ENCODE measurements around the gene PCDHB8.
"Not testable (repeated sequence)": the region's sequence is repeated elsewhere in the genome, so short reads cannot be mapped to it uniquely, and the experiment has no call there.

PCDHB8 gene

DNA sequence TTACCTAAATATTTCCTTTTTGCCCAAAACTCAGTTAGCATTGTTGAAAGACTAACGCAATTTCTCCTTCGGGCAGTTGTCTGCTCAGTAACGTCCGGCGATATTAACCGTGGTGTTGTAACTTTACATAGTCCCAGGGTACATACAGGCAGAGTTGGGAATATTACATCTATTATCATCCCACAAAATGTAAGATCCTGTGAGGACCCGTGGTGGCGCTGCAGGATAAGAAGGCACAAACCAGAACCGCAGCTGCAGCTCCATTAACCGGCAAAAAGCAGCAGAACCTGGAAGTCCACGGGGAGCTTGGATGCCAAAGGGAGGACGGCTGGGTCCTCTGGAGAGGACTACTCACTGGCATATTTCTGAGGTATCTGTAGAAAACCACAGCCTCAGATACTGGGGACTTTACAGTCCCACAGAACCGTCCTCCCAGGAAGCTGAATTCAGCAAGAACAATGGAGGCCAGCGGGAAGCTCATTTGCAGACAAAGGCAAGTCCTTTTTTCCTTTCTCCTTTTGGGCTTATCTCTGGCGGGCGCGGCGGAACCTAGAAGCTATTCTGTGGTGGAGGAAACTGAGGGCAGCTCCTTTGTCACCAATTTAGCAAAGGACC lies at the start of gene PCDHB8:
TSS of gene PCDHB8 (plus strand) at position 214 of the 615 bp plus-strand sequence. CDS start at position 459, 245 bp downstream.
- DNase-seq (ENCODE audit: low read depth): peak; percentile 6

DNA sequence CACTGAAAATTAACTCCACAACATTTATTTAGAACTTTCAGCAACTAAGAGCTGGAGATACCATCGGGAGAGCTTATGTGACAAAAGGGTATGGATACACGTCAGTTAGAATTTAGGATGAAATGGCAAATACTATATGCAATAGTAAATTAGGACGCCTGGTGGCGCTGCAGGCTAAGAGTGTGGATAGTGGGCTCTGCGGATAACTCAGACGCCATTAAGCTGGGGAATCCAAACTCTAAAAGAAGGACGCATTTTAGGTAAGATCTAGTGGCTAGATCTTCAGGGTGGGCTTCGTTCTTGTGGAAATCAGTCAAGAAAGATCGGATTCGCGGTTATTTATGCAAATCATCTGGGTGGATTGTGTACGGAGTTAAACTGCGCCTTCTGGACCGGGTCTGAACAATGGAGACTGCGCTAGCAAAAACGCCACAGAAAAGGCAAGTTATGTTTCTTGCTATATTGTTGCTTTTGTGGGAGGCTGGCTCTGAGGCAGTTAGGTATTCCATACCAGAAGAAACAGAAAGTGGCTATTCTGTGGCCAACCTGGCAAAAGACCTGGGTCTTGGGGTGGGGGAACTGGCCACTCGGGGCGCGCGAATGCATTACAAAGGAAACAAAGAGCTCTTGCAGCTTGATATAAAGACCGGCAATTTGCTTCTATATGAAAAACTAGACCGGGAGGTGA lies 42.4 kb upstream of the PCDHB8 start, which contains the start of gene PCDHB5:
TSS of gene PCDHB5 (plus strand) at position 177 of the 688 bp plus-strand sequence. CDS start at position 406, 229 bp downstream.
- DNase-seq (ENCODE audit: low read depth): no peak

DNA sequence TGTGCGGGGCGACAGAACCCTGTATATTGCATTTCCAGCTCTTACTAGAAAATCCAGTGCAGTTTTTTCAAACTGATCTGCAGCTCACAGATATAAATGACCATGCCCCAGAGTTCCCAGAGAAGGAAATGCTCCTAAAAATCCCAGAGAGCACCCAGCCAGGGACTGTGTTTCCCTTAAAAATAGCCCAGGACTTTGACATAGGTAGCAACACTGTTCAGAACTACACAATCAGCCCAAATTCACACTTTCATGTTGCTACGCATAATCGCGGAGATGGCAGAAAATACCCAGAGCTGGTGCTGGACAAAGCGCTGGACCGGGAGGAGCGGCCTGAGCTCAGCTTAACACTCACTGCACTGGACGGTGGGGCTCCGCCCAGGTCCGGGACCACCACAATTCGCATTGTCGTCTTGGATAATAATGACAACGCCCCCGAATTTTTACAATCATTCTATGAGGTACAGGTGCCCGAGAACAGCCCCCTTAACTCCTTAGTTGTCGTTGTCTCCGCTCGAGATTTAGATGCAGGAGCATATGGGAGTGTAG lies 41.8 kb upstream of the PCDHB8 start:
- no peak for DNase-seq (ENCODE audit: low read depth)

DNA sequence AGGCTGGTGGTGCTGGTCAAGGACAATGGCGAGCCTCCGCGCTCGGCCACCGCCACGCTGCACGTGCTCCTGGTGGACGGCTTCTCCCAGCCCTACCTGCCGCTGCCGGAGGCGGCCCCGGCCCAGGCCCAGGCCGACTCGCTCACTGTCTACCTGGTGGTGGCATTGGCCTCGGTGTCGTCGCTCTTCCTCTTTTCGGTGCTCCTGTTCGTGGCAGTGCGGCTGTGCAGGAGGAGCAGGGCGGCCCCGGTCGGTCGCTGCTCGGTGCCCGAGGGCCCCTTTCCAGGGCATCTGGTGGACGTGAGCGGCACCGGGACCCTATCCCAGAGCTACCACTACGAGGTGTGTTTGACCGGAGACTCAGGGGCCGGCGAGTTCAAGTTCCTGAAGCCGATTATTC lies 40.2 kb upstream of the PCDHB8 start:
- not testable (repeated sequence) for DNase-seq (ENCODE audit: low read depth)

DNA sequence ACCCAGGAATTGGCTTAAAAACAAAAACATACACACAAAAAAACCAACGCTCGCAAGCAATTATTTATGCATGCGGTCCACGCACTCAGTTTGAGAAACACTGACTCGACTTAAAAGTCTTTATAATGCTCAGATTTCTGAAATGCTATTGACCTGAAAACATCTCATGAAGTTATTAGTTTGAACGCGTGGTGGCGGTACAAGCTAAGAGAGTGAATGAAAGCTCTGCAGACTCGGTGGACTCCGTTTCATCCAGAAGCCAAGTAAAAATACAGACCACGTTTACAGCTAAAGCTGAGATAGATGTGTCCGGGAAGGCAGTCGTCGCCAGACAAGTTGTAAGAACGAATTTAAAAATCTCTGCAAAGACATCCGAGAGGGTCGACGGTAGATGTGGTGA lies 27.8 kb upstream of the PCDHB8 start, which contains the start of gene PCDHB6:
TSS of gene PCDHB6 (plus strand) at position 246 of the 400 bp plus-strand sequence. CDS start 201 bp downstream, outside the sequence.
- peak; percentile 8 for DNase-seq (ENCODE audit: low read depth)

- DNase-seq (ENCODE audit: low read depth): no peak
These were observed 27.2 kb upstream of the PCDHB8 start for GRCh38 chr5:141150224-141150992.

GRCh38 chr5:141150993-141151325 lies 26.6 kb upstream of the PCDHB8 start:
- no peak for DNase-seq (ENCODE audit: low read depth)

DNA sequence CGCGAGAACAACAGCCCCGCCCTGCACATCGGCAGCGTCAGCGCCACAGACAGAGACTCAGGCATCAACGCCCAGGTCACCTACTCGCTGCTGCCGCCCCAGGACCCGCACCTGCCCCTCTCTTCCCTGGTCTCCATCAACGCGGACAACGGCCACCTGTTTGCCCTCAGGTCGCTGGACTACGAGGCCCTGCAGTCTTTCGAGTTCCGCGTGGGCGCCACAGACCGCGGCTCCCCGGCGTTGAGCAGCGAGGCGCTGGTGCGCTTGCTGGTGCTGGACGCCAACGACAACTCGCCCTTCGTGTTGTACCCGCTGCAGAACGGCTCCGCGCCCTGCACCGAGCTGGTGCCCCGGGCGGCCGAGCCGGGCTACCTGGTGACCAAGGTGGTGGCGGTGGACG lies 26.0 kb upstream of the PCDHB8 start:
- not testable (repeated sequence) for DNase-seq (ENCODE audit: low read depth)

- DNase-seq (ENCODE audit: low read depth): not testable (repeated sequence)
These were observed 25.5 kb upstream of the PCDHB8 start for GRCh38 chr5:141152096-141152495.

DNA sequence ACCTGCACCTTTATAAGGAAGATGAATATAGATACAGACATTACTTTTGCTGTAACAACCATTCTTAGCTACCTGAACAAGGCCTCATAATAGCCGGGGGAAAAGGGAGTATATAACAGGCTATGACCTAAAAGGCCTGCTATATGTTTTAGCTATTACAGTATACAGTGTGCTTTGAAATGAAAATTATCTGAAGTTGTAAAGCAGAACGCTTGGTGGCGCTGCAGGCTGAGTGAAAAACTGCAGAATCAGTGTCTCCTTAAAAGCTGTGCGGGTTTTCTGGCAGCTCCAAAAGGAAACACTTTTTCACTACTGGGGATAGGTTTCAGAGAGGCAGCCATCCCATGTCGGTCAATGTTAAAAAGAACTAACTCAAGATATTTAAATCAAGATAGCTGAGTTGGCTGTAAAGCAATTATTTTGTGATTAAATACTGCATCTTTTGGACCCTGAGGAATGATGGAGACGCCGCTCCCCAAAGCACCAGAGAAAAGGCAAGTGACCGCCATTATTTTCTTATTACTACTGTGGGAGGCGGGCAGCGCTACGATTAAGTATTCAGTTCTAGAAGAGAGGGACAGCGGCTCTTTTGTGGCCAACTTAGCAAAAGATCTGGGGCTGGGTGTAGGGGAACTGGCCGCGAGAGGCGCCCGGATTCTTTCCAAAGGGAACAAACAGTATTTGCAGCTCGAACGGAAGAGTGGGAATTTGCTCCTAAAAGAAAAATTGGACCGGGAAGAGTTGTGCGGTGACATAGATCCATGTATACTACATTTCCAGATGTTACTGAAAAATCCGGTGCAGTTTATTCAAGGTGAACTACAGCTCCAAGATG lies 21.8 kb upstream of the PCDHB8 start:
- DNase-seq (ENCODE audit: low read depth): no peak

DNA sequence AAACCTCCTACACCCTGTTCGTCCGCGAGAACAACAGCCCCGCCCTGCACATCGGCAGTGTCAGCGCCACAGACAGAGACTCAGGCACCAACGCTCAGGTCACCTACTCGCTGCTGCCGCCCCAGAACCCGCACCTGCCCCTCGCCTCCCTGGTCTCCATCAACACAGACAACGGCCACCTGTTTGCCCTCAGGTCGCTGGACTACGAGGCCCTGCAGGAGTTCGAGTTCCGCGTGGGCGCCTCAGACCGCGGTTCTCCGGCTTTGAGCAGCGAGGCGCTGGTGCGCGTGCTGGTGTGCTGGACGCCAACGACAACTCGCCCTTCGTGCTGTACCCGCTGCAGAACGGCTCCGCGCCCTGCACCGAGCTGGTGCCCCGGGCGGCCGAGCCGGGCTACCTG lies 20.2 kb upstream of the PCDHB8 start:
- not testable (repeated sequence) for DNase-seq (ENCODE audit: low read depth)

DNA sequence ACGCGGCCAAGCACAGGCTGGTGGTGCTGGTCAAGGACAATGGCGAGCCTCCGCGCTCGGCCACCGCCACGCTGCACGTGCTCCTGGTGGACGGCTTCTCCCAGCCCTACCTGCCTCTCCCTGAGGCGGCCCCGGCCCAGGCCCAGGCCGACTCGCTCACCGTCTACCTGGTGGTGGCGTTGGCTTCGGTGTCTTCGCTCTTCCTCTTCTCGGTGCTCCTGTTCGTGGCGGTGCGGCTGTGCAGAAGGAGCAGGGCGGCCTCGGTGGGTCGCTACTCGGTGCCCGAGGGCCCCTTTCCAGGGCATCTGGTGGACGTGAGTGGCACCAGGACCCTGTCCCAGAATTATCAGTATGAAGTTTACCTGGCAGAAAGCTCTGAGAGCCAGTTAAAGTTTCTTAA lies 19.7 kb upstream of the PCDHB8 start:
- DNase-seq (ENCODE audit: low read depth): not testable (repeated sequence)

- peak; percentile 47 for DNase-seq (ENCODE audit: low read depth)
These were observed 5.0 kb upstream of the PCDHB8 start, which contains the start of gene PCDHB7 for GRCh38 chr5:141172381-141173204. PCDHB7 (plus strand) TSS chr5:141172644; CDS start chr5:141172836, 192 bp downstream.

DNA sequence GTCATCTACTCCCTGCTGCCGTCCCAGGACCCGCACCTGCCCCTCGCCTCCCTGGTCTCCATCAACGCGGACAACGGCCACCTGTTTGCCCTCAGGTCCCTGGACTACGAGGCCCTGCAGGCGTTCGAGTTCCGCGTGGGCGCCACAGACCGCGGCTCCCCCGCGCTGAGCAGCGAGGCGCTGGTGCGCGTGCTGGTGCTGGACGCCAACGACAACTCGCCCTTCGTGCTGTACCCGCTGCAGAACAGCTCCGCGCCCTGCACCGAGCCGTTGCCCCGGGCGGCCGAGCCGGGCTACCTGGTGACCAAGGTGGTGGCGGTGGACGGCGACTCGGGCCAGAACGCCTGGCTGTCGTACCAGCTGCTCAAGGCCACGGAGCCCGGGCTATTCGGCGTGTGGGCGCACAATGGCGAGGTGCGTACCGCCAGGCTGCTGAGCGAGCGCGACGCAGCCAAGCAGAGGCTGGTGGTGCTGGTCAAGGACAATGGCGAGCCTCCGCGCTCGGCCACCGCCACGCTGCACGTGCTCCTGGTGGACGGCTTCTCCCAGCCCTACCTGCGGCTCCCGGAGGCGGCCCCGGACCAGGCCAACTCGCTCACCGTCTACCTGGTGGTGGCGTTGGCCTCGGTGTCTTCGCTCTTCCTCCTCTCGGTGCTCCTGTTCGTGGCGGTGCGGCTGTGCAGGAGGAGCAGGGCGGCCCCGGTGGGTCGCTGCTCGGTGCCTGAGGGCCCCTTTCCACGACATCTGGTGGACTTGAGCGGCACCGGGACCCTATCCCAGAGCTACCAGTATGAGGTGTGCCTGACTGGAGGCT lies 3.1 kb upstream of the PCDHB8 start:
- not testable (repeated sequence) for DNase-seq (ENCODE audit: low read depth)

- DNase-seq (ENCODE audit: low read depth): no peak
These were observed 1.7 kb upstream of the PCDHB8 start for GRCh38 chr5:141175933-141176332.

- DNase-seq (ENCODE audit: low read depth): not testable (repeated sequence)
These were observed 1.8 kb downstream of the PCDHB8 start for GRCh38 chr5:141179371-141179770.

DNA sequence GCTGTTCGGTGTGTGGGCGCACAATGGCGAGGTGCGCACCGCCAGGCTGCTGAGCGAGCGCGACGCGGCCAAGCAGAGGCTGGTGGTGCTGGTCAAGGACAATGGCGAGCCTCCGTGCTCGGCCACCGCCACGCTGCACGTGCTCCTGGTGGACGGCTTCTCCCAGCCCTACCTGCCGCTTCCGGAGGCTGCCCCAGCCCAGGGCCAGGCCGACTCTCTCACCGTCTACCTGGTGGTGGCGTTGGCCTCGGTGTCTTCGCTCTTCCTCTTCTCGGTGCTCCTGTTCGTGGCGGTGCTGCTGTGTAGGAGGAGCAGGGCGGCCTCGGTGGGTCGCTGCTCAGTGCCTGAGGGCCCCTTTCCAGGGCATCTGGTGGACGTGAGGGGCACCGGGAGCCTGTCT lies 2.3 kb downstream of the PCDHB8 start:
- DNase-seq (ENCODE audit: low read depth): not testable (repeated sequence)

DNA sequence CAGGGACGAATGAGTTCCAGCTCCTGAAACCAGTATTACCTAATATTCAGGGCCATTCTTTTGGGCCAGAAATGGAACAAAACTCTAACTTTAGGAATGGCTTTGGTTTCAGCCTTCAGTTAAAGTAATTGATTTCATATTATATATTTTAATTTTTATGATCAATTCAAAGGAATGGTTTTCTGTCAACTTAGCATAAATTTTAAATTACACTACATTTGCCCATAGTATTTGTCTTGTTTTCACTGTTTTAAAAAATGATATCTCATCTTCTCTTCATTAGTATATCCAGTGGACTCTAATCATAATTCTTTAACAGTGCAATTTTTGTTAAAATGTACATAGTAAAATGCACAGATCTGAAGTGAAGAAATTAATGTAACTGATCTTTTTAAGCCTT lies 2.7 kb downstream of the PCDHB8 start:
- no peak for DNase-seq (ENCODE audit: low read depth)

GRCh38 chr5:141182248-141182647 lies 4.7 kb downstream of the PCDHB8 start, which contains the start of gene PCDHB16:
PCDHB16 (plus strand) TSS chr5:141182387; CDS start chr5:141182560, 173 bp downstream.
- peak; percentile 46 for DNase-seq (ENCODE audit: low read depth)

All from EH (cell line).